Upper lobe of left lung (tissue), 6 donors: Measurements from ENCODE around the gene HIRA. TPM values are rescaled to one million over a fixed set of nuclear protein-coding genes. Genes with fewer than 3 reads are reported as not detected.
"Not testable (repeated sequence)": the region's sequence is repeated elsewhere in the genome, so short reads cannot be mapped to it uniquely, and the experiment has no call there.

Experiments used
- ATAC-seq, 2 donors: fragments of 200-7000 bp; cut with Tn5 transposase; one replicate each; pipeline ENCODE4 v1.9.1; 2022; ENCODE audit warnings: mild to moderate bottlenecking in 2 of 2, moderate library complexity in 2 of 2; ENCODE audit not compliant: low FRiP score in 2 of 2
- DNase-seq, 2 donors: peaks; one replicate each; pipeline ENCODE4 v3.0.0-alpha.2; 2019 to 2020
- H3K27ac ChIP-seq, 4 donors: fragments of 200-600 bp; sonication (generic); one replicate each; pipeline ENCODE4 v1.5.1; 2016 to 2019
- H3K27me3 ChIP-seq, 4 donors: fragments of 200-600 bp; sonication (generic); one replicate each; pipeline ENCODE4 v1.5.1; 2017 to 2019
- H3K36me3 ChIP-seq, 4 donors: fragments of 200-600 bp; sonication (generic); one replicate each; pipeline ENCODE4 v1.5.1; 2016 to 2019
- H3K4me1 ChIP-seq, 4 donors: fragments of 200-600 bp; sonication (generic); one replicate each; pipeline ENCODE4 v1.5.1; 2018 to 2019
- H3K4me3 ChIP-seq, 4 donors: fragments of 200-600 bp; sonication (generic); one replicate each; pipeline ENCODE4 v1.5.1; 2017 to 2019; ENCODE audit warnings: mild to moderate bottlenecking in 2 of 4, moderate library complexity in 1 of 4
- H3K9me3 ChIP-seq, 4 donors: fragments of 200-600 bp; sonication (generic); one replicate each; pipeline ENCODE4 v1.5.1; 2018 to 2019
- EP300 ChIP-seq, 4 donors: sonication (generic); formaldehyde crosslinking; IDR thresholded peaks; one replicate each; pipeline ENCODE4 v1.5.1; 2017; ENCODE audit warnings: antibody characterized with exemption in 4 of 4, control low read depth in 2 of 4
- POLR2A ChIP-seq, 4 donors: fragments of 450-650 bp; IDR thresholded peaks; one replicate each; pipeline ENCODE4 v1.5.1; 2016 to 2017; ENCODE audit warnings: antibody characterized with exemption in 4 of 4, mild to moderate bottlenecking in 2 of 4
- POLR2AphosphoS5 ChIP-seq, 2 donors: sonication (generic); formaldehyde crosslinking; IDR thresholded peaks; one replicate each; pipeline ENCODE4 v1.5.1; 2017; ENCODE audit warnings: antibody characterized with exemption in 2 of 2
- WGBS, 2 donors: methylation state at CpG; one replicate each; pipeline ENCODE4 v1.1.5; 2017 to 2018; 5-methylcytosine and 5-hydroxymethylcytosine counted together
- total RNA-seq, 6 donors: library from RNA; depleted of rRNA in 4 of 6; stranded (reverse); fragments of >200 nt in 4 of 6; gene quantifications; one replicate each; pipeline versions ENCODE4 v1.1.0 to v1.2.1, GENCODE V29; 2016 to 2021
- TF ChIP-seq, protein P1 (sequence below), 6 experiments: fragments of 450-650 bp in 4 of 6; fragments of 200-600 bp in 2 of 6; sonication (generic) in 2 of 6; IDR thresholded peaks; one replicate each; pipeline ENCODE4 v1.5.1; 2016 to 2019; ENCODE audit warnings: antibody characterized with exemption in 6 of 6
- donor health status: DM: no; HTN: no; CAD: no; lungs with moderate emphysema.
- donor health status: DM: no; HTN: yes; CAD: no; lungs with severe emphysema.

Gene HIRA
- total RNA-seq, 6 donors from 2014 or later: 9.9 to 27.5 (median 22.1) TPM

DNA sequence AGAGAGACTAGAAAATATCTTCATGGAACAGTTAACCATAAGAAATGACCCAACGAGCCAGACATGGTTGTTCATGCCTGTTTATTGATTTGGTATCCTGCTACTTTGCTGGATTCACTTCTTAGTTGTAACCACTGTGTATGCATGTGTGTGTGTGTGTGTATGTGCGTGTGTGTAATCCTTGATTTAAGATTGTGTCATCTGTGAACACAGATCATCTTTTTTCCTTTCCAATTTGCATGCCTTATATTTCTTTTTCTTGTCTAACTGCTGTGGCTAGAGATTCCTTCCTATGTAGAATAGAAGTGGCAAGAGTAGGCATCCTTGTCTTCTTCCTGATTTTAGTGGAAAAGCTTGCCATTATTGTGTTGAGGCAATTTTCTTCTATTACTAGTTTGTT lies 123.7 kb downstream of the HIRA start:
- no peaks in the 10 kb centered on the region for H3K36me3 ChIP-seq
- H3K4me1 ChIP-seq: no peaks in the 10 kb centered on the region
- no peak for DNase-seq
- no peak for ATAC-seq
- 68 to 73% methylated on average over 2 of the region's 2 CpGs for WGBS, 2 donors
- H3K27me3 ChIP-seq: no peaks in the 10 kb centered on the region
- no peaks in the 10 kb centered on the region for H3K9me3 ChIP-seq
- no peak overlapping the region for H3K27ac ChIP-seq
- no peak overlapping the region for H3K4me3 ChIP-seq
- TF ChIP-seq POLR2A (IDR thresholded peaks at IDR 0.05): no peak

DNA sequence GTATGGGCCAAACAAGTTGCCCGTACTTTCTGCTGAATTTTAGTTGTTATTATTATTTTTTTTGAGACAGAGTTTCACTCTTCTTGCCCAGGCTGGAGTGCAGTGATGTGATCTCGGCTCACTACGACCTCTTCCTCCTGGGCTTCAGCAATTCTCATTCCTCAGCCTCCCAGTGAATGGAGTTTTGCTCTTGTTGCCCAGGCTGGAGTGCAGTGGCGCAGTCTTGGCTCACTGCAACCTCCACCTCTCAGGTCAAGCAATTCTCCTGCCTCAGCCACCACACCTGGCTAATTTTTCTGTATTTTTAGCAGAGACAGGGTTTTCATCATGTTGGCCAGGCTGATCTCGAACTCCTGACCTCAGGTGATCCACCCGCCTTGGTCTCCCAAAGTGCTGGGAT lies 125.0 kb downstream of the HIRA start:
- not testable (repeated sequence) for DNase-seq, H3K4me1 ChIP-seq, H3K4me3 ChIP-seq, ATAC-seq, H3K36me3 ChIP-seq, H3K9me3 ChIP-seq, H3K27me3 ChIP-seq, H3K27ac ChIP-seq
- WGBS, 2 donors: 90 to 91% methylated on average over 6 of the region's 6 CpGs

DNA sequence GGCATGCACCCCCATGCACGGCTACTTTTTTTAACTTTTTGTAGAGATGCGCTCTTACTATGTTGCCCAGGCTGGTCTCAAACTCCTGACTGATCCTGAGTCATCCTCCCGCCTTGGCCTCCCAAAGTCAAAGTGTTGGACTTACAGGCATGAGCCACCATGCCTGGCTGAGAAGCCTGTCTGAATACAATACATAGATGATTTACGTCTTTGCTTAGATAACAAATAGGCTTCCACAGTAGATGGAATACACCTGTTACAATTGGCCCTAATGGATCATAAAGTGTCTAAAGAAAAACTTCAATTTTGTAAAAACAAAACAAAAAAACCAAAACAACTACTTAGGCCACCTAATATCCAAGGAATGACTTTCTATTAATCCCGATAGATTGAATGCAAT lies 127.0 kb downstream of the HIRA start:
- TF ChIP-seq POLR2AphosphoS5 (IDR thresholded peaks at IDR 0.05) (no peak), POLR2A (IDR thresholded peaks at IDR 0.05) (no peak), EP300 (IDR thresholded peaks at IDR 0.05) (no peak)
- TF ChIP-seq, protein P1, sequence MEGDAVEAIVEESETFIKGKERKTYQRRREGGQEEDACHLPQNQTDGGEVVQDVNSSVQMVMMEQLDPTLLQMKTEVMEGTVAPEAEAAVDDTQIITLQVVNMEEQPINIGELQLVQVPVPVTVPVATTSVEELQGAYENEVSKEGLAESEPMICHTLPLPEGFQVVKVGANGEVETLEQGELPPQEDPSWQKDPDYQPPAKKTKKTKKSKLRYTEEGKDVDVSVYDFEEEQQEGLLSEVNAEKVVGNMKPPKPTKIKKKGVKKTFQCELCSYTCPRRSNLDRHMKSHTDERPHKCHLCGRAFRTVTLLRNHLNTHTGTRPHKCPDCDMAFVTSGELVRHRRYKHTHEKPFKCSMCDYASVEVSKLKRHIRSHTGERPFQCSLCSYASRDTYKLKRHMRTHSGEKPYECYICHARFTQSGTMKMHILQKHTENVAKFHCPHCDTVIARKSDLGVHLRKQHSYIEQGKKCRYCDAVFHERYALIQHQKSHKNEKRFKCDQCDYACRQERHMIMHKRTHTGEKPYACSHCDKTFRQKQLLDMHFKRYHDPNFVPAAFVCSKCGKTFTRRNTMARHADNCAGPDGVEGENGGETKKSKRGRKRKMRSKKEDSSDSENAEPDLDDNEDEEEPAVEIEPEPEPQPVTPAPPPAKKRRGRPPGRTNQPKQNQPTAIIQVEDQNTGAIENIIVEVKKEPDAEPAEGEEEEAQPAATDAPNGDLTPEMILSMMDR (IDR thresholded peaks at IDR 0.05): no peak
- Histone ChIP-seq H3K27ac (no peak overlapping the region), H3K9me3 (no peaks in the 10 kb centered on the region), H3K27me3 (no peaks in the 10 kb centered on the region), H3K4me3 (no peak overlapping the region), H3K36me3 (no peaks in the 10 kb centered on the region), H3K4me1 (no peaks in the 10 kb centered on the region)
- no peak for DNase-seq
- no peak for ATAC-seq
- WGBS, 2 donors: 97 to 99% methylated on average over 5 of the region's 5 CpGs

DNA sequence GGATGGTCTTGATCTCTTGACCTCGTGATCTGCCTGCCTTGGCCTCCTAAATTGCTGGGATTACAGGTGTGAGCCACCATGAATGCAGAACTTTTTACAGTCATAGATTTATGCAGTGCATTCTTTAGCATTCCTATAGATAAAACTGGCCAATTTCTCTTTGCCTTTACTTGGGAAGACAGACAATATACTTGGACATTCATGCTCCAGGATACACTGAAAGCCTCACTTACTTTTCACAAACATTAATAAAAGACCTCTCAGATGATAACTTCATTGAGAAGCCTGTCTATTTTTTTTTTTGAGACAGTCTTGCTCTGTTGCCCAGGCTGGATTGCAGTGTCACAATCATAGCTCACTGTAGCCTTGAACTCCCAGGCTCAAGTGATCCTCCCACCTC lies 127.7 kb downstream of the HIRA start:
- Histone ChIP-seq H3K27me3 (no peaks in the 10 kb centered on the region), H3K9me3 (no peaks in the 10 kb centered on the region), H3K4me1 (no peaks in the 10 kb centered on the region), H3K4me3 (no peak overlapping the region), H3K27ac (no peak overlapping the region), H3K36me3 (no peaks in the 10 kb centered on the region)
- ATAC-seq: no peak
- DNase-seq: no peak
- TF ChIP-seq, protein P1 (IDR thresholded peaks at IDR 0.05): no peak
- TF ChIP-seq POLR2AphosphoS5 (IDR thresholded peaks at IDR 0.05) (no peak), POLR2A (IDR thresholded peaks at IDR 0.05) (no peak), EP300 (IDR thresholded peaks at IDR 0.05) (no peak)
- WGBS, 2 donors: 73 to 75% methylated on average over 1 of the region's 1 CpG

DNA sequence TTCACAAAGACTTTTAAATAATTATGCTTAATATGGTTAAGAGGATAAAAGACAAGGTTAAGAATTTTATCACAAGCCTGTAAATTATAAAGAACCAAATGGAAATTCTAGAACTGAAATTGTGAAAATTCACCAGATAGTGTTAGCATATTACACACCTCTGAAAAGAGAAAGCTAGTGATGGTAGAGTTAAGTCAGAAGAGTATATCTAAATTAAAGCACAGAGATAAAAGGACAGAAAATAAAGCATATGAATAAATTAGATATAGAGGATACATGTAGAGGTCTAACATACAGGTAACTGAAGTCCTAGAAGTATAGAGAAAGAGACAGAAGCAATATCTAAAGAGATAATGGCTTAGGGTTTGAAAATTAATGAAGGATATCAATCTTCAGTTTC lies 135.8 kb downstream of the HIRA start:
- Histone ChIP-seq H3K27me3 (no peaks in the 10 kb centered on the region), H3K9me3 (no peaks in the 10 kb centered on the region), H3K27ac (no peak overlapping the region), H3K4me3 (no peak overlapping the region), H3K36me3 (no peaks in the 10 kb centered on the region), H3K4me1 (peaks cover 9 to 18% (median 10%) of the 10 kb centered on the region in 4 donors)
- ATAC-seq (no peak), DNase-seq (no peak)
- TF ChIP-seq POLR2AphosphoS5 (IDR thresholded peaks at IDR 0.05) (no peak), EP300 (IDR thresholded peaks at IDR 0.05) (no peak), POLR2A (IDR thresholded peaks at IDR 0.05) (no peak)
- TF ChIP-seq, protein P1 (IDR thresholded peaks at IDR 0.05): no peak

DNA sequence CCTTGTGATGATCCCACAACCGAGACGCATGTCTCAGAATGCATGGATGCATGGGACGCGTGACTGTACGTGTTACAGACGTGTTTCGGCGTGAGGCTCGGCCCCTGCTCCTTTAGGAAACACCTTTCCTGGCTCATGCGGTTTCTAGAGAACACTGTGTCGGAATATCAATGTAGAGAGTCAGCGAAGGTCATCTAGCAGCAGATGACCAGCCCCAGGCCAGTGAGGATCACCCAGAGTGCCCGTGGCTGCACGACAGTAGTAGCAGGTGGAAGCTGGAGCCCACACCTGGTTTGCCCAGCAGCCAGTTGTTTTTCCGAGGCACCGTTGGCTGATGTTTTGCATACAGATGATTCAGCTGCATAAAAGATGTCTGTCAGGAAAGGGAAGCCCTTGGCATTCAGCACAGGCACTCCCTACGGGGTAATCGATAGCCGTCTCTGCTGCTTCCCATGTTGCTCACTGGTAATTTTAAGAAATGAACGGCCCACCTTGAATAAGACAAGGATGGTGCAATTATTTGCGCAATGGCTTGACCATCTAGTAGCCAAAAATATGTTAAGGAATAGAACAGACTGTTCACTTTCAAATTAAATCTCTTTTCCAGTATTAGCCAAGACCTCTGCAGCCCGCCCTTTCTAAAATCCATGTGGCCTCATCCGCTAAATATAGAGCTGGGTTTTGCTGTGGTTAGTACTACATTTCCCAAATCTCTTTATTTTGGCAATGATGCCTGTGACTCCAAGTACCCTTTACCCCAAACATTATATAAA lies 138.9 kb downstream of the HIRA start:
- 67% methylated on average over 14 to 22 of the region's 23 CpGs for WGBS, 2 donors
- DNase-seq (no peak), ATAC-seq (peak; percentile 27 to 31)
- TF ChIP-seq POLR2A (IDR thresholded peaks at IDR 0.05) (no peak), POLR2AphosphoS5 (IDR thresholded peaks at IDR 0.05) (no peak), EP300 (IDR thresholded peaks at IDR 0.05) (no peak)
- TF ChIP-seq, protein P1 (IDR thresholded peaks at IDR 0.05): no peak
- H3K4me1 ChIP-seq: peaks cover 15 to 25% (median 19%) of the 10 kb centered on the region in 4 donors
- H3K36me3 ChIP-seq: no peaks in the 10 kb centered on the region
- peak overlapping the region in 3 of 4 donors; percentile 98 to 99 (median 98) for H3K4me3 ChIP-seq
- no peaks in the 10 kb centered on the region for H3K9me3 ChIP-seq
- peak overlapping the region; percentile 61 to 89 (median 74) for H3K27ac ChIP-seq
- no peaks in the 10 kb centered on the region for H3K27me3 ChIP-seq
